Stimulated activated CD4-positive, alpha-beta T cell treated with anti-CD3 and anti-CD28 coated beads, Interleukin-2, amount 100 ng/mL, for 4 hours (primary cell): ENCODE results near the gene GRID1.

Experiments
- DNase-seq: peaks from one replicate; pipeline ENCODE4 v3.0.0-alpha.2; 2020; ENCODE audit warnings: low read depth

The GRID1 gene

DNA sequence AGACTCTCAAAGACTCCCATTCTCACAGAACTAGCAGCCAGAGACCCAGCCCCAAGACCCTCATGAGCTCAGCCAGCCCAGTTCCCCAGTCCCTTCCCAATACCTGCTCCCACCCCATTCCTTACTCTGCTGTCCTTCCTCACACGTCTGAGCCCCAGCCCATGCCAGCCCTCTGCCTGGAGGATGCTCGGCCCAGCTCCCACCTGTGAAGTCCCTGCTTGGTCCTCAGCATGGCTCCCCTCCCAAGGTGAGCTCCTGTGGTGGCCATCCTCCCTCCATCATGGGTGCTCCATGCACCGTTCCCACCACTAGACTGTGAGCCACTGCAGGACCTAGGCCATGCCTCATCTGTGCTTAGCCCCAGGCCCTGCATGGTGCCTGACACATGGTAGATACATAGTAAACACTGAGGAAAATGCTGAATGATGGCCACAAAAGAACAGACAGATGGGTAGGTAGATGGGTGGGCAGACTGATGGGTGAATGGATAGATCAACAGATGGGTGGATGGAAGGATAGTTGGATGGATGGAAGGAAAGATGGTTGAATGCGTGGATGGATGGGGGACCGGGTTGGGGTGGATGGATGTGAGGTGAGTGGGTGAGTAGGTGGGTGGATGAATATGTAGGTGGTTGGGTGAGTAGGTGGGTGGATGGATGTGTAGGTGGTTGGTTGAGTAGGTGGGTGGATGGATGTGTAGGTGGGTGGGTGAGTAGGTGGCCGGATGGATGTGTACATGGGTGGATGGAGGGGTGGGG lies 138.9 kb downstream of the GRID1 start:
- DNase-seq = no peak

DNA sequence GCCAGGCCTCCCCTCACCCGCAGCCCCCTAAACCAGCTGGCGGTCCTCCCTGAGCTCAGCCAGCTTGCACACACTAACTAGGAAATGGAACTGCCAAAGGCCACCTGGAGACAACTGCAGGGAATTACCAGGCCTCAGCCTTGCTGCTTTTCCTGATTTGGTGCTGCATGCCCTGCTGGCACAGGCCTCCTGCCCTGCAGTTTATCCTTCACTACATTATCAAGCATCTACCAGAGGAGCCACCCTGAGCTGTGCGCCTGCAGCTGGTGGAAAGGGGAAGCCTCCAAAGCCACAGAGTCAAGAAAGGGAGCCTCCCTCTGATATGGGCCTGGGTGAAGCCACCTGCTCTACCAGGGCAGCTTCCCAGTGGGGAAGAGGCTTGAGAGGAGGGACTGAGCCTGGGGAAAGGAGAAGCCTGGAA lies 139.8 kb downstream of the GRID1 start:
- DNase-seq = no peak

DNA sequence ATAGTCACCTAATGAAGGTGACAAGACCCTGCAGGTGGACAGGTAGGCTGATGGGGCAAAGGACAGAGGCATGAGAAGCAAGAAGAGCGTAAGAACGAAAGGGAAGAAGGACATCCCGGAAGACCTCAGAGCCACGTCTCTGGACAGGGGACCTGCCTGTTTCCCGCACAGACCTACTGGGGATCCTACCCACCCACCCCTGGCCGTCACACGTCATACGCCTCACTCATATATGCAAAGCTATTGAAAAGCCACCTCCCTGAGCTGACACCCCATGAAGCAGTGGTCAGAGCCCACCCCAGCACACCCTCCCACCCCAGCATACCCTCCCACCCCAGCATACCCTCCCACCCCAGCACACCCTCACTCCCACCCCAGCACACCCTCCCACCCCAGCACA lies 140.6 kb downstream of the GRID1 start:
- DNase-seq = no peak

DNA sequence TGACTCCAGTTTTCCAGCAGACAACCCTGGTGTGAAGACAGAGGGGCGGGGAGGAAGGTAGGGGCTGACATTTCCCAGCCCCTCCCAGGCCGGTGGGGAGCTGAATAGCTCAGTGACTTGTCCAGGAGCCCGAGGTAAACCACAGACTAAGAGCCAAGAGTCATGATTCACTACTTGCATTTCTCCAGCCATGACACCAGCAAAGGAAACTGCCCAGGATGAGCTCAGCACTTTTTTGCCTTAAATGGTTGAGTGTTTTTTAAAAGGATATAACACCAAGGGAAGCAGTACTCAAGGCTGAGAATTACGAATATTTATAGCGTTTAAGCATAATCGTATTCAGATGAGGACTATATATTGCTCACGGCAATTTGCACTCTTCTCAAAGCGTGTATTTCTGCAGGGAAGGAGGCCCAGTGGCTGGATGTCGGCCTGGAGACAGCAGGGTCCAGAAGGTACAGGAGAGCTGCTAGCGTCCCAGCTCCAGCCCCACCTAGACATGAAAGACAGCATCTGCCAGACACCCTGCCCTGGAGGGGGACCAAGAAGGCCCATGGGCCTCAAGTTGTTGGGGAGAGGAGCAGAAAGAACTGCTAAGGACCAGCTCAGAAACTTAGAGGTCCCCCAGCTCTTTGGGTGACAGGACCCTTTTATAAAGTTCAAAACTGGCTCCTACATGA lies 141.4 kb downstream of the GRID1 start:
- no peak for DNase-seq

DNA sequence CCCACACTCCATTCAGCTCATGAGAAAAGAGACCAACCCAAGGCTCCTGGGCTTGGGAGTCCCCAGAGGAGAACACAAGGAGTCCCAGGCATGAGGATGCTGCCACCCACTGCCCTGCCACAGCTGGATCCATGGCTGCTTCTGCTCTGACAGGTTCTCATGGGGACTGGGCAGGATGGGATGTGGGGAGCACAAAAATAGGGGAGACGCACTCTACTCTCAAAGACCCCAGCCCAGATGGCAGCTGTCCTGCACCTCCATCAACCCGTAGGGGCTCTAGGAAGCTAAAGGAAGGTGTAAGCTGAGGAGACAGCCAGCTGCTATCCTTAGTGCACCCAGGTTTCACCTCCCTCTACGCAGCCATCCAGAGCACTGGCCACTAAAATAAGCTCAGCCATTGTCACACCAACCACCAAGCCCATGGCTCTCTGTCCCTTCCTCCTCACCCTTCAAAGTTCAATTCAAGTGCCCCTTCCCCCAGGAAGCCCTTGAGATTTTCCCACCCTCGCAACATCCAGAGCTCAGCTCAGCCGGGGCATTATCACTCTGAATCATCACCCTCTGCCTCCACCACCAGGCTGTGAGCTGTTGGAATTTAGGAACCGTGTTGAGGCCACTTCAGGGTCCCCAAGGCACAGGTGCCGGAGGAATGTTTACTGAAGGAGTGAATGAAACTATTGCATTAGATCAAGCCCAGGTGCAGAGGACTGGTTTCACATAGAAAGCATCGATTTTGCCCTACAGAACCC lies 142.1 kb downstream of the GRID1 start:
- no peak for DNase-seq

DNA sequence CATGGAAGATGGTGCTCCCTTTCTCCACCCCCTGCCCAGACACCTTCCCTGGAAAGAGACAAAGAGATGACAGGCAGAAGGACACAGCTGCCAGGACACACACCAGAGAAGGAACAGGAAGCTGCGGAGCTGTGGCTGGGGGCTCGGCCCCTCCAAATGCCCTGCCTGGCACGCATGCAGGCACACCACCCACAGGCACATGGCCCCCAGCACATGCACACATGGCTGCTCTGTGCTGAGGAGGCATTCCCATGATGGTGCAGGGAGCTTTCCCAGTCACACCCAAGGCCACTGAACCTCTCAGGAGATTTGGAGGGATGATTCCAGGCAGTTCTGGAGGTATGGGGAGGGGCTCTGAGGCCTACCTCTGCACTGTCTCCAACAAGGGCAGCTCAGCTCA lies 143.3 kb downstream of the GRID1 start:
- no peak for DNase-seq

DNA sequence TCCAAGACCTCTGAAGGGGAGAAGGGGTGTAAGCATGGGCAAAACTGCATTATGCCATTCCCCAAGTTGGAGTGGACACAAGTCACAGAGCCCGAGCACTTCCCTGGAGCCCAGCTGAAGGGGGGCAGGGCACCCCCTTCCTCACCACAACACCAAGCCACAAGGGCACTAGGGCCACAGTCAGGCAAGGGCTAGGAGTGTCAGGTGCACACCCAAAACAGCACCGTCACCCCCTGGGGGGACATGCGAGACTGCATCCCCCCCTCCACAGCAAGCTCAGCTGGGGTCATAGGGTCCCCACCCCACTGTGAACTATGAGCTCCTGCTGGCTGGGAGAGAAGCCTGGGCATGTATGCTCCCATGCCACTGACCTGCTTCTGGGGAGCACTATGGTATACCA lies 143.9 kb downstream of the GRID1 start:
- DNase-seq = no peak

DNA sequence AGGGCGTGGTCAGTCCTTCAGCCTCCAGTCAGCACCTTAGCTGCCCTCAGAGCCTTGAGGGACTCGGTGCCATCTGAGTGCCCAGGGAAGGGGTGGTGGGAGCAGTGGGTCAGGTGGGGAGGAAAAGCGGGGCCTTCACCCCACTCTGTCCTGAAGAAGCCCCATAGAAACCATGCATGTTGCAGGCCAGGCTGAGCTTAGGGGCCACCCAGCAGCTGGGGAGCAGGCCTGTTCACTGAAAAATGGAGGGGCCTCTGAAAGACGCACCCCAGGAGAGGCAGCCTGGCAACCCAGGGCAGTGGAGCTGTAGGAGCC lies 144.3 kb downstream of the GRID1 start:
- no peak for DNase-seq

DNA sequence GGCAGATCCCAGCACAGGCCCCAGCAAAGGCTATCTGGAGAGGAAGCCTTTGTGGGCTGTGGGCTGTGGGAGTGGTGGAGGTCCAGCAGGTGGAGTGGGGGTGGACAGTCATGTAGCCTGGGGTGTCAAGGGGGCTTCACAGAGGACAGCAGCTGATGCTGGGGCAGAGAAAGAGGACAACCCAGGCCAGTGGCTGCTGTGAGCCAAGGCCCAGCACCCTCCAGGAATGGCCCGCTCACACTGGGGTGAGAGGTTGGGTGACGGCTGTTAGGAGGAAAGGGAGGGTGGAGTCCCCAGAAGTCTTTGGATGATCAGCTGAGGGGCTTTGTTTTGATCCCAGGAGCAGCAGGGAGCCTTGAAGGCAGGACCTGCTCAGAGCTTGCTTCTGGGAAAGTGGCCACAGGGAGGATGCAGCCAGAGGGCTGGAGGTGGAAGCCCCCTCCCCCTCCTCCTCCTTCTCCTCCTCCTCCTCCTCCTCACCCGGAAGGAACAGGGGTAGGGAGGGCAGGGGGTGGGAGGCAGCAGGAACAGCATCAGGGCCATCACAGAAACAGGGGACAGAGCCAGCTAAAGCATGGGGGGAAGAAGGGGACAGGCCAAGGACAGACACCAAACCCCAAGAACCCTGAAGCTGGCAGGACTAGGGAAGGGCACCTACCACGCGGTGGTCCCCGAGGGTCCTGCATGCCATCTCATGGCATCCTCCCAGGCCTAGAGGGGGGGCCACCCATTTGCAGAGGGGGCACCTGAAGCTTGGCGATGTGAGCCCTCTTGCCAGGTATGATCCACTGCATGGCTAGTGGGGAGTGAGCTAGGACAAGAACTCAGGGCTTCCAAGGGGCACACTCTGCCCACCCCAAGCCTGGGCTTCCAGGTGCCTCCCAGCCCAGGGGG lies 144.9 kb downstream of the GRID1 start:
- DNase-seq = no peak

DNA sequence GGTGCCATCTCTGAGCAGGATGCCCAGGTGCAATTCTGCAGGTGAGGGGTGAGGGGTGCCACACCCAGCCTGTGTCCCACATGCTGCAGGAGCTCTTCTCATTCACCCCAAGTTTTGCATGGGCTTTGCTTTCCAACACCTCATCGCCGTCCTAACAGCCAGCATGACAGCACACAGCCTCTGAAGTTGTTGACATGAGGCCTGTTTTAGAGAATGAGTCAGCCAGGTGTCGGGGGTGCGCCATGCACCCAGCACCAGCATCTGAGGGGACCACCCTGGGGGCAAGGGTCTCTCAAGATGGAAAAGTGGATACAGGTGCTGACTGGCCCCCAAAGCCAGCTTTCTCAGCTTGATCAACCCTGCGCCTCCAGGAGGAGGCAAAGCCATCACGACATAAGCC lies 146.0 kb downstream of the GRID1 start:
- no peak for DNase-seq

DNA sequence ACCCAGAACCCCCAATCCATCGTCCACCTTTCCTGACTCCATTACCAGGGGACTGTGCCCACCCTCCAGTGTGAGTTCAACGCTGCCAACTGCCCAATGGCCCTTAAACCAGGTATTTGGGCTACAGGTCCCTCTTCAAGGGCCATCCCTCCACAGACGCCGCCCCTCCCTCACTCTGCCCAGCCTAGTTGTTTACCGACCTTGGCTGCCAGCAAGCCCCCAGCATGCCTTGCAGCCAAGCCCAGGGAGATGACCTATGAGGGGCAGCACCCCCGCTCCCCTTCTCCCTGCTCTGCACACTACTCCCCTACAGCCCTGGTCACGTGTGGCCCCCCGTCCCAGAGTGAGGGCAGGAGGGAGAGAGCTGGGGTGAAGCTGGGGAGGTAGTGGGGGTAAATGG lies 147.3 kb downstream of the GRID1 start:
- DNase-seq = no peak

DNA sequence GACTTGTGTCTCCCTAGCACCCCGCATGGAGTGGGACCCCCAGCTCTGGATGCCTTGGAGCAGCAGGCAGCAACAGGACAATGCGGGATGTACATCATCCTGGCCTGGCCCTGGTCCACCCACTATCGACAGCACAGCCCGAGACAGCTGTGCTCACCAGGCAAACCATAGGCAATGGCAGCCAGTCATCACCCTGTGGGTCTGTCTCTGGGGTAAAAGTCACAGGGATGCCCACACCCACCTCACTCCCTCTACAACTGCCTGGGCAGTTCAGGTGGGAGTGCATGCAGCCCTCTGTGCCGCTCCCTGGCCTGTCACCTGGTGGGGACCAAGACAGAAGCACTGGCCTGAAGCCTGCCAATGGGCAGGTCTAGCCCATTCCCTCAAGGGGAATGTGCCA lies 147.8 kb downstream of the GRID1 start:
- no peak for DNase-seq

DNA sequence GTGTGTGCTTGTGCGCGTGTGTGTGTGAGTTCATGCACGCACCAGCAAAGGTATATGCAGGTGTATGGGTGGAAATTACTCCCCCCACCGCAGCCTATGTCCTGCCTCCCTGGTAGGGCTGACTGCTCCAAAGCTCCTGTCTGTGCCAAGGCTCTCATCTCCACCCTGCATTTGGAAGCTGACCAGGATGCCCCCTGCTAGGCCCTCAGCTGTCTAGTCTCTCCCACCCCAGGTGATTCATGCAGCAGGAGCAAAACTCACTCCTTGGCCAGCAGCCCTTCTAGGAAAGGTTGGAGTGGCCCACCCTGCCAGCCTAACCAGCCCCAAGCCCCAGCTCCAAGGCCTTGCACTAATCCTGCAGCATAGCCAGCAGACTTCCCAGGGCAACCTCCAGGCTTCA lies 148.4 kb downstream of the GRID1 start:
- DNase-seq = no peak

DNA sequence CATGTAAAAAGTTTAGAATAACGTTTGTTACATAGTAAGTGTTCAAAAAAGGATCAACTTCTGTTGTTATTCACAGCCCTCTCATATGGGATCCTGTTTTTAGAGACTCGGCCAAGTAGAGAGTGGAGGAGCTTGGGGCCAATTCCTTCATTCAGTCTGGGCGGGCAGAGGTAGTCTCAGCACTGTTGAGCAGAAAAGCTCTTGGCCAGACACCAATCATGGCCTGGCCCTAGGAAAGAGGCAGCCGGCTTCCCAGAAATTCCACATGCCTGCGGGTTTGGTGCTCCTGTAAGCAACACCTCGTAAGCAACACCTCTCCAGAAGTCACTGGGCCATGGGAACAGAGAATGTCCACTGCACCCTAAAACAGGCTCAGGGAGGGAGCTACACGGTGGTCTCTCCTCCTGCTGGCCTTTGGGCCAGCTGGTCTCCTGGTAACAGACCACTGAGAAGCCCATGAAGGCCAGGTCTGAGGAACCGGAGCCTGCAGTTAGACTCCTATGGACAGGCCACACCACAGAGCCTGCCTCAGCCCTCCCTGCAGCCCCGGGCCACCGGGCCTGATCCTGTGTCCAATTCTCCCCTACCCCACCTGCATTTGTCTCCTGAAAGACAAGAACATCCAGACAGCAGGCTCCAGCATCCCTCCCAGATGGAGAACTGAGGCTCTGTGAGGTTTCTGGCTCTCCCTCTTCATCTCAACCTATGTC lies 149.1 kb downstream of the GRID1 start:
- DNase-seq = no peak

DNA sequence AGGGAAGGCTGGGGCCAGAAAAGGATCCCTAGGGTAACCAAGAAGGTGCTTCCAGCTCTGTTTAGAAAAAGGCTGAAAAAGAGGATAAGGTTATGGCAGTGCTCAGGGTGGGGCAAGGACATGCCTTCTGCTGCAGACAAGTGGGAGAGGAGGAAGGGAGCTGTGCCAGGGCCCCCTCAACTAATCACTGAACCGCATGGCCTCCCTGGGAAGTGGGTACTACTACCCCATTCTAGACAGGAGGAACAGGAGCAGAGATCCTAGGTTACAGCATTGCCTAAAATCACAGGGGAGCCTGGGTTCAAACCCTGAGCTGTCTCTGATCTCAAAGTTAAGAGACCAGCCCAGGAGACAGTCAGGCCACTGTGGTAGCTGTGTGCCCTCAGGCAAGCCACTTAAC lies 149.7 kb downstream of the GRID1 start:
- DNase-seq = no peak

DNA sequence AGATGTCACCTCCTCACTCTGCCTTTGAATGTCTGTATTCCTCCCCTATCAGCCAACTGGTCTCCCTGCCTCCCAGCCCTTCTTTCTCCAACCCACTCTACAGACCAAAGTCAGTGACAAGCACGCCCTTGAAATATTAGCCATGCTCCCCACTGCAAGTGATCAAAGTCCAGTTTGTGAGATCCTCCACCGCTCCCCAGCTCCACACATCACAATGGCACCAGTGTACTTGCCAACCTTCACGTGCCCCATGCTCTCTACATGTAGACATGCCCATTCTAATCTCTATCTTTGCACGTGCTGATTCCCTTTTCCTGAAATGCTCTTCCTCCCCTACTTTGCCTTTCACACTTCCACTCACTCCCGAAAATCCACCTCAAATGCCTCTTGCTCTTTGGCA lies 150.9 kb downstream of the GRID1 start:
- no peak for DNase-seq

DNA sequence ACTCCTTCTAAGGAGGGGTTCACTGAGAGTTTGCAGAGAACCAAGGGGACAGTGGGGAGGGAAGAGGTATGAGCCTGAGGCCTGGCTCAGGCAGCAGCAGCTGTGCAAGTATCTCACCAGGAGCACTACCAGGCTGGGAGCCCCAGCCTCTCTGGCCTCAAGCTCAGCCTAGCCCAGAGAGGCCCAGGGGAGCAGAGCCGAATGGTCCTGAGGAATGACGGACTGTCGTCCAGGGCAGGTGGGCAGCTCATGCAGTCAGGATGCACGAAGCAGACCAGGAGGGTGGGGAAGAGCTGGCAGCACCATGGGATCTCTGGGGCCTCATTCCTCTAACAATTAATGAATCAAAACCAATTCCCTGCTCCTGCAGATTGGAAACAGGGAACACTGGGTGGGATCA lies 151.5 kb downstream of the GRID1 start:
- DNase-seq = no peak

DNA sequence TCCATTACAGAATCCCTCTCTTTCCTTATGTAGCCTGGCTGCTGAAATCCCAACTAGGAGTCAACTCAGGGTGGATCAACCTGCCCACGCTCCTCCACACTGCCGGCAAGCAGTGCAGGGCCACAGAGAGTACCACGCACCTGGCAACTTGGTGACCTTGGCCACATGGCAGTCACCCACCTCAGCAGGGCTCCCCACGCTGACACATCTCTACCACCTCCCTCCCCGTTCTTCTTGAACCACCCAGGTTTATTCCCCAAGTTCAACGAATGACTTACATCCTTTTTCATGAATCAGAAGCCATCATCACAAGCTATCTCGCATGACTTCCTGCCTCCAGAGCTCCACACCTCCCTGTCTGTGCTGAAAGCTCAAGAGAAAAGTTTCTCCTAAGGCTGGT lies 153.4 kb downstream of the GRID1 start:
- DNase-seq = no peak

DNA sequence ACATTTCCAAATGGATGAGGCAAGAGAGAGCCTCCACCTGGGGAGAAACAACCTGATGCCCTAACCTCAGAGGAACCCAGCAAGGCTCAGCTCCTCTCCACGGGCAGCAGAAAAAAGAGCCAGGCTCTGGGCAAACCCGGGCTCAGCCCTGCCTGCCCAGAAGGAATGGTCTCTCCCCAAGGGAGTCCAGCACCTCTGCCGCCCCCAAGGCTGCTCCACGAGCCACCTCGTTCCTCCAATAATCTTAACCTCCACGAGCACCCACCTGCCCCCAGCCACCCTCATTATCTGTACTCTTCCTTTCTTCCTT lies 154.2 kb downstream of the GRID1 start:
- no peak for DNase-seq

DNA sequence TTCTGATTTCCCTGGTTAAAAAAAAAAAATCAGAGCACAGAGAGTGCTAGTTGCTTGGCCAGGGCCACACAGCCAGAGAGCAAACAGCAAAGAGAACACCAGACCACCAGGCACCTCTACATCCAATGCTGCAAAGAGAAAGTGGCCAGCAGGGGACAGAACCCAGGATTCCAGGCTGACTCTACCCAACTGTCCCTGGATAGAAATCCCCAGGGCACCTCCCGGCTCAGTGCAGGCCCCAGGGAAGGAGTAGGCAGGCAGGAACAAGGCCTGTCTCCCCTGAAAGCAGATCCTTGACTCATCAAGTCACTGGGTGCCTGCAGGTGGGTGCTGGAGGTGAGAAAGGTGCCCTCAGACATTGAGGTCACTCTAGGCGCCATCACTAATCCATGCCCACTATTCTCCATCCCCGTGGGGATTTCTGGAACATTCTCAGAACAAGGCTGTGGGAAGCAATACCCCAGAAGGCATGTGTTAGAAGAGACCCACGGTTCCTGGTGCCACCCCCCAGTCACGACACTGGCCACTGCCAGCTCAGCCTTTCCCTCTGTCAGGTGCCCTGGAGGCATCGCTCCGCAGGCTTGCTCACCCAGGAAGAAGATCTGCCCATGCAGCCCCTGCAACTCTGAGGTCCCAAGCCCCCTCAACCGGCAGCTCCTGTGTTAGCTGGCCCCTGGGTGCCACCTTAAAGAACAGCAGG lies 154.8 kb downstream of the GRID1 start:
- DNase-seq = no peak

DNA sequence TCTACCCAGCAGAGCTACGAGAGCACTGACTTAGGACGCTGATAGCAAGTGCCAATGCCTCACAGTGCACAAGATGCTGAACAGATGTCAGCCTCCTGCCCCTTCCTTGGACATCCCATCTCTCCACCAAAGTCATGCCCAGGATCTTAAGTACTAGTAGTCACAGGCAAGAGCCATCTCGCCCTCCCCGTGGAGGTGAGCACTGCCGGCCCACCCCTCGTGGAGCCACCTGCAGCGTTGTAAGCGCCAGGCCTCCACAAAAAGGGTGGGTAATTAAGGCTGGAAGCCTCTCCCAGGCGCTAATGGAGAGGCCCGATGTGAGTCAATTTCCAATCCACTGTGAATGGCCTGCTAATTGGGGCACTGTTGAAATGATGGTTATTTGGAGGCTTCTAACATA lies 156.2 kb downstream of the GRID1 start:
- DNase-seq = no peak
